Fibroblast of skin of right biceps (primary cell): ENCODE results near the gene MKLN1.
"Not testable (repeated sequence)": the region's sequence is repeated elsewhere in the genome, so short reads cannot be mapped to it uniquely, and the experiment has no call there.

Experiments used
- DNase-seq: peaks from one replicate; pipeline ENCODE4 v3.0.0-alpha.2; 2013

MKLN1 gene

DNA sequence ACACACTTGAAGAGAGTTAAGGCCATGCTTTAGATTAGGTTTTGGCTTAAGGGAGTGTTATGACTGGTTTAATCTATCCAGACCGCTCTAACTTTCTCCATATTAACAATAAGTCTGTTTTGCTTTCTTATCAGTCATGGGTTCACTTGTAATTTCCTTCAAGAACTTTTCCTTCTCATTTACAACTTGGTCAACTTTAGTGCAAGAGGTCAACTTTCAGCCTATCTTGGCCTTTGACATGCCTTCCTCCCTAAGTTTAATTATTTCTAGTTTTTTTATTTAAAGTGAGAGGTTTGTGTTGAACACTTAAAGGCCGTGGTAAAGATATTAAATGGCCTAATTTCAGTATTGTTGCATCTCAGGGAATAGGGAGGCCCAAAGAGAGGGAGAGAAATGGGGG lies 75.6 kb downstream of the MKLN1 start:
- no peak for DNase-seq

- DNase-seq = no peak
Measured at GRCh38 chr7:131404226-131404911, 76.7 kb downstream of the MKLN1 start.

GRCh38 chr7:131409129-131409766 lies 81.6 kb downstream of the MKLN1 start:
- DNase-seq = no peak

GRCh38 chr7:131412031-131412430 lies 84.4 kb downstream of the MKLN1 start:
- no peak for DNase-seq

DNA sequence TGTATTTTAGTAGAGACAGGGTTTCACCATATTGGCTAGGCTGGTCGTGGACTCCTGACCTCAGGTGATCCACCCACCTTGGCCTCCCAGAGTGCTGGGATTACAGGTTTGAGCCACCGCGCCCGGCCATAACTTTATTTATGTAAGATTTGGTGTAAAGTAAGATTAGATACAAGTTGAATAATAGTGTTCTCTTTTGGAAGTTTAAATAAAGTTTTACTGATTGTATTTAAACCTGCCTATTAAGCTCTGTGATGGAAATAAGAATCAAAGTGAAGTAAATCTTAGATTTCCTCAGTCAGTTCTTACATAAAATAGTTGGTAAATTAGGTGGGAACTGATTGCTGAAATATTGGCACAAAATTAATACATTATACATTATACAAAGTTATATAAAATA lies 86.0 kb downstream of the MKLN1 start:
- no peak for DNase-seq

- DNase-seq = peak; percentile 48
Measured at GRCh38 chr7:131424219-131424822, 96.6 kb downstream of the MKLN1 start.

DNA sequence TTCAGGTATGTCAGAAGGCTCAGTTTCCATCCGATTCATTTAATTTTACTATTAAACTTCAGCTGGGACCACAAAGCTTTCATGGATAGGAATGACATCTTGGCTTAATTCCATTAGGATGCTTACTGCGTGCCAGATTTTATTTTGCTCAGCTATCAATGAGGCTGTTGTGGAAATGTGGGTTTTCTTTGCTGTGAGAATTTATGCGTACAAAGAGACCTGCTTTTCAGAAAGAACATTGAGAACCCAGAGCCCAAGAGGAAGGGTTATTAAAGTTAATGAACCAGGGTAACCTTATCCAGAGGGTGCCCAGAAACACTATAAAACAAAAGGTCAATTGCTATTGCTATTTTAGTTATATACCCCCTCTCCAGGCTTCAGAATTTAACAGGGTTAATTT lies 98.3 kb downstream of the MKLN1 start:
- DNase-seq = no peak

GRCh38 chr7:131430826-131431225 lies 103.2 kb downstream of the MKLN1 start:
- DNase-seq = not testable (repeated sequence)

GRCh38 chr7:131431289-131431688 lies 103.6 kb downstream of the MKLN1 start:
- peak; percentile 2 for DNase-seq

- no peak for DNase-seq
Measured at GRCh38 chr7:131431756-131432155, 104.1 kb downstream of the MKLN1 start.

- DNase-seq = no peak
Measured at GRCh38 chr7:131436384-131436783, 108.7 kb downstream of the MKLN1 start.

DNA sequence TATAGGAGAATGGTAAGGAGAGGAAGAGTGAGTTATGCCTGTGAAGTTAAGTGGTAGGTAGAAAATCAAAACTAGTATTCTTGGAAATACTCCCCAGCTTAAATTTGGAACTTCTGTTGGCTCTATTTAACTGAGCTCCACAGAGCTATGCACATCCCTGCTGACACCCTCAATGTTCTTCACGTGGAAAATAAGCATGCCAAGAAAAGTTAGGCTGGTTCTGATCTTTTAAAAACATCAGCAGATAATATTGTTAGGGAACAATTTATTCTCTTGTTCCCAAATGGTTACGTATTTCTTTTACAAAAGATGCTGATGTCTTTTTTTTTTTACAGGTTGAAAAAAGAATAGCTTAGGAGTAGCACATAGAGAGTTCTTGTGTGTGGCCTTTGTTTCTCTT lies 111.3 kb downstream of the MKLN1 start:
- DNase-seq = no peak

DNA sequence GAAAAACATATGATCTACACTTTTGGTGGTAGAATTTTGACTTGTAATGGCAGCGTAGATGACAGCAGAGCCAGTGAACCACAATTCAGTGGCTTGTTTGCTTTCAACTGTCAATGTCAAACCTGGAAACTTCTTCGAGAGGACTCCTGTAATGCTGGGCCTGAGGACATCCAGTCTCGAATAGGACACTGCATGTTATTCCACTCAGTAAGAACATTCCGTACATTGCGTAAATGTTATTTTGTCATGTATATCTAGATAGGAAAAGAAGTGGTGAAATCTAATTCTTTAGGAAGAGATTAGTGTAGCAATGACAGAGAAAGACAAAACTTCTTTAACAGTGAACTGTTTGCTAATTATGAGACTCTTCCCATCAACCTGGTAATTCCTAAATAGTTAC lies 115.8 kb downstream of the MKLN1 start:
- DNase-seq = no peak

- no peak for DNase-seq
Measured at GRCh38 chr7:131444683-131445082, 117.0 kb downstream of the MKLN1 start.

- DNase-seq = no peak
Measured at GRCh38 chr7:131449373-131449902, 121.8 kb downstream of the MKLN1 start.

DNA sequence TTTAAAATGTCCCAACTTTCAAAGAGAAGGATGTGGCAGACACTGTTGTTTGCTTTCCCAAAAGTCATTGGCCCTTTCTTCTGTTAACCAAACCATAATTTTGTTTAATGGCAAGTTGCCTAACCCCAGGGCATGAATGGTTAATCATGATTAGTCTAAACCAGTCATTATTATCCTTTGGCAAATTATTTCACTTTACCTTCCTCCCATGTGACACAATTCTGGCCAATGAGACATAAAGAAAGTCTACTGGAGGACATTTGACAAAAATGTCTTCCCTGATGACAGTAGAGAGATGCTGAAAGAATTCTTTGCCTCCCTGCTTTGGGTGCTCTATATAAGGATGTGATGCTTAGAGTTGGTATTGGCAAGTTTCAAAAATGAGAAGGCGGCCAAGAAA lies 126.8 kb downstream of the MKLN1 start:
- DNase-seq = no peak

DNA sequence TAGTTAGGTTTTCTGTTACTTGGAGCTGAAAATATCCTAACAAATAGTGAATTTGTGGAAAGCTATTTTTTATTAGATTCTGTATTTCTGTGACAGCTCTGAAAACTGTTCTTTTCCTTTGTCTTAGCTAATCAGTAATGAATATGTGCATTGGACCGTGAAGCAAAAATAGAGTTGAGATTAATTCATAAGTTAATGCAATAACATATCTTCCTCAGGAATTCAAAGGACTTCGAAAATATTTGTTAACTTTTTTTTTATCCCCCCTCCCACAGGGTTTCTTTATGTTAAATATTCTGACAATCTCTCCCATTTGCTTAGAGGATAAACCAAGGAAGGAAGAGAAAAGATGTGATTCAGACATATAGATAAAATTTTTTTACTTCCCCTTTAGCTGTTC lies 127.3 kb downstream of the MKLN1 start:
- no peak for DNase-seq

- DNase-seq = no peak
Measured at GRCh38 chr7:131455546-131455945, 127.9 kb downstream of the MKLN1 start.

DNA sequence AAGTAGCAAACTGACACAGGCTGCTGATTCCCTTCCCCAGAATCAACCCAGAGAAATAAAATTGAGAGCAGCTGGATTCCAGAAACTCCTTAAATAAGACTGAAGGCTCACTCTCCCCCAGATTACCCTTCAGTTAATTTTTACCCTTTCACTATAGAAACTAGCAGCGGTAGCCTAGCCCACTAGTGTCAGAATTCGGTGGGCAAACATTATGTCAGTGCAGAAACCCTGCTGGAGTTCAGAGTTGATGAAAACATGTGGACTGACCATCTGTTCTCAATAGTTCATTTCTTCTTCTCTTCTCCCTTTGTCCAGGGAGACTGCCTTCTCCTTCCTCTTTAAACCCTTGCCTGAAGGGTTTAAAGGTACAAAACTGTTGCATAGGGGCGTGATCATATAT lies 128.7 kb downstream of the MKLN1 start:
- no peak for DNase-seq

GRCh38 chr7:131459256-131459655 lies 131.6 kb downstream of the MKLN1 start:
- DNase-seq = no peak

GRCh38 chr7:131462059-131462458 lies 134.4 kb downstream of the MKLN1 start:
- no peak for DNase-seq

GRCh38 chr7:131462715-131463114 lies 135.0 kb downstream of the MKLN1 start:
- not testable (repeated sequence) for DNase-seq

DNA sequence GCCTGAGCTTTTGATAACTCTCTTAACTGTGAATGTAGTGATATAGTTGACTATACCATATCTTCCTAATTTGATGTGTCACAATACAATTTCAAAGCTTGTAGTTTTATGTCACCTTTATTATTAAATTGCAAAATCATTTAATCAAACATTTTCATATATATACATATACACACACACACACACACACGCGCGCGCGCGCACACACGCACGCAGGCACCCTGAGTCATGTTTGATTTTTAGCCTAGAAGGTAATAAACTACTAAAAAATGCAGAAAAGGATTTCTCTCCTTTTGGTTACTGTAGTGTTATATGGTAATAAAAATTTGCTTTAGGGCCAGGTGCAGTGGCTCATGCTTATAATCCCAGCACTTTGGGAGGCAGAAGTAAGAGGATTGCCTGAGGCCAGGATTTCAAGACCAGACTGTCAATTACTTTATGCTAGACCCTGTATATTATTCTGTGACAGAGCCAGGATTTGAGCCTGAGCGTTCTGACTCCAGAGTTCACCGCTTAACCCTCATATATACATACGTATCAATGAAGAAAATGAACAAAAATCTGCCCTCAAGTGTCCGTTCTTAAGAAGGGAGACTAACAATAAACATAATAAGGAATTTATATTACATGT lies 139.2 kb downstream of the MKLN1 start:
- no peak for DNase-seq

DNA sequence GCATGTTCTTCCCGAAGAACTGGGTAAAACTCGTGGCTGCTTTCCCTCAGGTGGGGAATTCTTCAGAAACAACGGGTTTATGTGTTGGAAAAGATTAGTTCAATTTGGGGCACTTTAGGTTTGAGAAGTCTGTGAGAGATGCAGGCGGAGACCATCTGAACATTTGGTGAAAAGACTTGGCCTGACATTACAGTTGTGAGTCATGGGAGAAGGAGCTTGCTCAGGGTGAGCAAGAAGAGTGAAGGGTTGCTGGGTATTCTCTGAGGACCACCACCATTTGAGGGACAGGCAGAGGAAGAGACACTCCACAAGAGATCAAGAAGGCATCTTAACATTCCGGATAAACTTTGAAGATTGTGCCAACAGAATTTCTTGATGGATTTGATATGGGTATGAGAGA lies 140.1 kb downstream of the MKLN1 start:
- no peak for DNase-seq
